Smooth muscle cell of the brain vasculature (primary cell): ENCODE results near the gene GEMIN7.
"Not testable (repeated sequence)": the region's sequence is repeated elsewhere in the genome, so short reads cannot be mapped to it uniquely, and the experiment has no call there.

Experiments used
- DNase-seq: peaks from one replicate; pipeline ENCODE4 v3.0.0-alpha.2; 2012; ENCODE audit warnings: low read depth, low spot score

The GEMIN7 gene

GRCh38 chr19:45104658-45105349 is 25.7 kb downstream of the GEMIN7 start:
- no peak for DNase-seq

DNA sequence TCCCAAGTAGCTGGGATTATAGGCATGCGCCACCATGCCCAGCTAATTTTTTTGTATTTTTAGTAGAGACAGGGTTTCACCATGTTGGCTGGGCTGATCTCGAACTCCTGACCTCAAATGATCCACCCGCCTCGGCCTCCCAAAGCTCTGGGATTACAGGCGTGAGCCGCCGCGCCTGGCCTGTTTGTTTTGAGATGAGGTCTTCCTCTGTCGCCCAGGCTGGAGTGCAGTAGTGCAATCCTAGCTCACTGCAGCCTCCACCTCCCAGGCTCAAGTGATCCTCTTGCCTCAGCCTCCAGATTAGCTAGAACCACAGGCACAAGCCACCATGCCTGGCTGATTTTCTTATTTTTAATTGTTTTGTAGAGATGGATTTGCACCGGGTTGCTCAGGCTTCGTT is 27.3 kb downstream of the GEMIN7 start:
- not testable (repeated sequence) for DNase-seq

GRCh38 chr19:45107621-45108150 is 28.6 kb downstream of the GEMIN7 start:
- DNase-seq: no peak

DNA sequence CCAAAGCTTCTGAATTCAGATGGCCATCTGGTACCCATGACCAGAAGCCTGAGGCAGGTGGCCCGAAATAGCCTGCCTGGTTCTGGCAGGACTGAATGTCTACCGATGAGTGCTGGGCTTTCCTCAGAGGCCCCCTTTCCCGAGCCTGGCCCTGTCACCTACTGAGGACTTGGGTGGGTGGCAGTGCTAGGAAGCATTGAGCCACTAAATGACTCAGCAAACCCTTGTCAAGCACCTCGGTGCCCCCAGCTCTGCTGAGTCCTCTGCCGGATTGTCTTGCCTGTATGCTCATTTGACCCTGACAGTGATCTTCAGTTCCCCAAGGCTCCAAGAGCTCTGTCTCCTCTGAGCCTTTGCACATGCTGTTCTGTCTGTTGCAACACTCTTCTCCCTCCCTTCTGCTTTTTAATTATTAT is 31.8 kb downstream of the GEMIN7 start:
- no peak for DNase-seq

GRCh38 chr19:45112111-45112827 is 33.2 kb downstream of the GEMIN7 start:
- no peak for DNase-seq

DNA sequence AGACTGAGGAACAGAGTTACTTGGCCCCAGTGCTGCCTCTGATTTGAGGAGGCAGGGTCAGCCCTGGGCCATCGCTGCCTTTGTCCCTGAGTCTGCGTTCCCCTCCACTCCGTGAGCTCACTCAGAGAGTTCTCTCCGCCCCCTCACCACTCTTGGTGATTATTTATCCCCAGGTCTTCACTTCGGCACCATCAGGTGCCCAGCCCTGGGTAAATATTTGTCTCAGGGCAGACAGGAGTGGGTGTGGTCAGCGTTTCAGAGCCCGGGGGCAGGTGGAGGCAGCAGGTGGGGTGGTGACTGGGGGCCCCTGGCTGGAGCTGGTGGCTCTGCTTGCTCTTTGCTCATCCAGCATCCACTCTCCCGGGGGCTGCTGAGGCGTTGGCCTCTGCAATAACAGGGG is 34.6 kb downstream of the GEMIN7 start:
- no peak for DNase-seq

DNA sequence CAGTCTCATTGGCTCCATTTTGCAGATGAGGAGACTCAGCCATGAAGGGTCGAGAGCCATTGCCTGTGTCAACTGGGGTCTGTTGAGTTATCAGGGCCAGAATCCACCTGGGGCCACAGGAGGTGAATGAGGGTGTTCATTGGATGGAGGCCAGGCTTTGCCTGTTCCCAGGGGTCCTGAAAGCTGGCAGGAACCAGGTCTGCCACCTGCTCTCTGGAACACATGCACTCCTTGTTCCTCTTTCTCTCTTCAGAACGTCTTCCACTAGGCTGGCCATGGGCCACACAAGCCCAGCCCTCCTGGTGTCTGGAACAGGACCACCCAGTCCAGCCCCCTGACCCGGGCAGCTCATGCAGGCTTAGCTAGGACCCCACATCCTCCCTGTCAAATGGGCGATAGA is 35.1 kb downstream of the GEMIN7 start:
- DNase-seq: no peak

DNA sequence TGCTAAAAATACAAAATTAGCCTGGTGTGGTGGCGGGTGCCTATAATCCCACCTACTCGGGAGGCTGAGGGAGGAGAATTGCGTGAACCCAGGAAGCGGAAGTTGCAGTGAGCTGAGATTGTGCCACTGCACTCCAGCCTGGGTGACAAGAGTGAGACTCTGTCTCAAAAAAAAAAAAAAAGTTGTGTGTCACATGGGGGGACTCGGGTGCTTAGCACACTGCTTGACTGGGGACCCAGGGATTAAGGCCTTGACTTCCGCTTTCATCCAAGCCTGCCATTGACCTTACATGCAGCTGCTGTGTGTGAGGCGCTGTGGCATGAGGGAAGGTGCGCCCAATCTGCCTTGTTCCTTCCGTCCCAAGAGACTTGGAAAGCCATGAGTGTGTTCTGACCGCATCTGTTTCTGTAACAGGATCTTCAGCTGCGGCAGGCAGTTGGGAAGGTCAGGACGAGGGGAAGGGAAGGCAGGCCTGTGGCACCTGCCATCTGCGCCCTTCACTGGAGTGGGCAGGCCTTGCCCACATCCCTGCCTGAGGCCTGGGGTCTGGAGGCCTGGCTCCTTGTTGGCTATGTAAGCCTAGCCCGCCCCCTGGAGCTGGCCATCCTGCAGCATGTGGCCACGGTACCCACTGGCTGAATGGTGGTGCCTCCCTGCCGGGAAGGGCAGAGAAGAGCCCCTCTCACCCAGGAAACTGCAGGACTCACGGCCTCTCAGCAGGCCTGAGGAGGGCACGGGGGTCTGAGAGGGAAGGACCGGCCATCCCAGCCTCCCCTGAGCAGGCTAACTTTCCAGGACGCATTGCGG is 37.0 kb downstream of the GEMIN7 start:
- no peak for DNase-seq

DNA sequence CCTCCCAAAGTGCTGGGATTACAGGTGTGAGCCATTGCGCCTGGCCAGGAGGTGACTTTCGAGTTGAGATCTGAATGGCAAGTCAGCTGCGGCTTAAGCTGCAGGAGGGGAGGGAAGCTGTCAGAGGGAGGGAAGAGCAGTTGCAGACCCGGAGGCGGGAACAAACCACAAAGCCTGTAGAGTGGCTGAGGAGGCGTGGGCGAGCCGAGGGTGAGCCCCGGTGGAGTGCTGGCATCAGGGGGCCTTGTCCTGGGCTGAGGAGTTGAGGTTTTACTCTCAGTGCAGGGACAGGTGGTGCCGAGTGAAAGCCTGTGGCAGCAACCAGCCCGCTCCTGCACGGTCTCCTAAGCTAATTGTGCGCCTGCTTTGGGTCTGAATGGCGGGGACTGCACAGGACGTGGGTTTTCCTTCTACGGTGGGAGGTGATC is 38.1 kb downstream of the GEMIN7 start:
- DNase-seq: no peak

DNA sequence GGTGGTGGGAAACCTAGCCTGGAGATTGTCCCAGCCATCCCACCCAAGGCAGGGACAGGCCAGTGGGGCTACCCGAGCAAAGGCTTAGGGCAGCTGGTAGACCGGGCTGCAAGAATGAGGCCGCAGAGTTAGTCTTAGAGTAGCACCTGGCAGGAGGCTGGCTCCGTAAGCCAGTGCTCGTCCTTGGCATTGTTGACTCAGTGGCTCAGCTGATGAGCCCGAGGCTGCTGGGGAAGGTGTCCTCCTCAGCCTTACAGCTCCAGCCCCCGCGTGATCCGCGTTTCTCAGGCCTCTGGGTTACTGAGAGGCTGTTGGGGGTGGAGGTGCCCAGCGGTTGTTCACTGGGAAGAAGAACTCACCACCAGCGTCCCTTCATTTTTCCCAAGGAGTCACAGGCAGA is 38.6 kb downstream of the GEMIN7 start:
- no peak for DNase-seq

DNA sequence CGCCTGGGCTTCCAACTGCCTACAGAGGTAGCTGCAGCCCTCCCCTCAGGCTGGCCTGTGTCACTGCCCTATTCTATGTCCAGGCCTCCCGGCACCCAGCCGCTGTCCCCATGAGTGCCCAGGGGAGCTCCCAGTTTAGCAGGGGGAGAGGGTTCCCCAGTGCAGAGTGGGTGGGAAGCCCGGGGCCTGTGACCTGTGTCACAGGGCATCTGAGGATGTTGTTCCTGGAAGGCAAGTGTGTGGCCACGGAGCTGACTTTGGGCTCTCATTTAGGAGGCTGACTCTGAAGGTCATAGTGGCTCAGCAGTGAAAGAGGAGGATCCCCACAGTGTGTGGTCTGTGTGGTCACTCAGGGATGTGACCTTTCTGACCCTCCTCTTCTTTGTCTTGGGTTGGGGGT is 39.0 kb downstream of the GEMIN7 start:
- DNase-seq: no peak

GRCh38 chr19:45118591-45119355 is 39.7 kb downstream of the GEMIN7 start:
- not testable (repeated sequence) for DNase-seq

GRCh38 chr19:45119582-45119981 is 40.5 kb downstream of the GEMIN7 start:
- no peak for DNase-seq

- DNase-seq: no peak
Observed at GRCh38 chr19:45121827-45122345, 42.8 kb downstream of the GEMIN7 start.

DNA sequence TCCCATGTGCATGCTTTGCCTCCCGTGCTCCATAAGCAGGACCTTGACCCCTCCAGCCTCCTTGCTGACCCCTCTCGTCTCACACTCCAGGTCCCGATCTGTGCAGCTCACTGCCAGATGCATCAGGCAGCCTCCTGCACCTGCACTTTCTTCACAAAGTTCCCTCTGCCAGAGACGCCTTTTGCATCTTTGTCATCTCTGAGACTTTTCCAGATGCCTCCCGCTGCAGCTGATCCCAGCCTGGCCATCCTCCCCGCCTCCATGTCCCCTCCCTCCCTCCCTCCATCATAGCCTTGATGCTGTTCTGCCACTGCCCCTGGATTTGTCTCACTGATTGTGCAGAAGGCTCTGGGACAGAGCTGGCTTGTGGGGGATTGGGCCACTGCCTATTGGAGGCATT is 43.8 kb downstream of the GEMIN7 start:
- DNase-seq: no peak

DNA sequence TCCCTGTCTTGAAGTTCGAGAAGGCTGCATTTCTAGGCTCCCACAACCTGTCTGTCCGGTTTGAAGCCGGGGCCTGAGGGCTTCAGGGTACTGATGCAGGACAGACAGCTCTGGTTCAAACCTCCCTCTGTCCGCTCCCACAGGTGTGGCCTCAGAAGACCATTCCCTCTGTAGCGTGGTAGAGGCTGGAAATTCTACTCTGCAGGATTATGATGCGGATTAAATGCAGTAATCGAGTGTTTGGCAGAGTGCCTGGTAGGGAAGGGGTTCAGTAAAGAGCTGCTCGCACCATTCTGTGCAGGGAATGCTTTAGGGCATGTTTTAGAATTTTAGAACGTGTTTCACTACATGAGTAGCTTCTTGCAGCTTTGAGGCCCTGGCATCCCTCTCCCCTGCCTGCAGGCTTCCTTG is 44.4 kb downstream of the GEMIN7 start:
- no peak for DNase-seq

DNA sequence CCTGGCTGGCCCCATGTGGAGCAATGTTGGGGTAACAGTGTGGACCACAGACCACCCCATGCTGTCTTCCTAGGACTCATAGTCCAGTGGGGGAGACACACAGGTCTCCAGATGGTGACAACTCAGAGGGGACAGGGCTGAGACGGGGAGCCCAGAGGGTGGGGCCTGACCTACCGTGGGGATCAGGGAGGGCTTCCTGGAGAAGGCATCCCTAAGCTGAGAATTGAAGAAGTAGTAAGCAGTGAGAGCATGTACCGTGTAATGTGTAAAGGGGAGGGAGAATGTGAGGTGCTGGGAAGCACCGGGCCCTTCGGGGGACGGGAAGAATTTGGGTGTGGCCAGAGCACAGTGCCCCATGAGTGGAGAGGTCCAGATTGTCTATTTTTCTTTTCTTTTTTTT is 45.0 kb downstream of the GEMIN7 start:
- no peak for DNase-seq

GRCh38 chr19:45125360-45125759 is 46.3 kb downstream of the GEMIN7 start:
- no peak for DNase-seq

- no peak for DNase-seq
Observed at GRCh38 chr19:45125975-45126493, 47.0 kb downstream of the GEMIN7 start.

DNA sequence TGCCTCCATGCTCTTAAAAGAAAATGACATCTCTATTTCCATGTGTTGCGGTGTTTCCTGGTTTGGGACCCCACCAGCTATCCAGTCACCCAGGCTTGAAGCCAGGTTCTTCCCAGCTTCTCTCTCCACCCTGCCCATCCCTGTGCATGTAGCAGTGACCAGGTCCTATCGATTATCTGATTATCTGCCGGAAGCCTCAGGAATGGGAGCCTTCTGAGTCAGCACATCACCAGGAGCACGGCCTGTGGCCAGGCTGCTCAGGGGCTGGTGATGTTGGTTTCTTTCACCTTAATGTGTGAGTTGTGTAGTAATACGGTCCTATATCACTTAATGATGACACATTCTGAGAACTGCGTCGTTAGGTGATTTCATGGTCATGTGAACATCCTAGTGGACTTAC is 47.6 kb downstream of the GEMIN7 start:
- no peak for DNase-seq

- DNase-seq: no peak
Observed at GRCh38 chr19:45128146-45128545, 49.1 kb downstream of the GEMIN7 start.
